Measurements from ENCODE around the gene LRRC47.
A peak's percentile ranks its signal among the peaks of the same experiment; 100 is the strongest.

The LRRC47 gene

DNA sequence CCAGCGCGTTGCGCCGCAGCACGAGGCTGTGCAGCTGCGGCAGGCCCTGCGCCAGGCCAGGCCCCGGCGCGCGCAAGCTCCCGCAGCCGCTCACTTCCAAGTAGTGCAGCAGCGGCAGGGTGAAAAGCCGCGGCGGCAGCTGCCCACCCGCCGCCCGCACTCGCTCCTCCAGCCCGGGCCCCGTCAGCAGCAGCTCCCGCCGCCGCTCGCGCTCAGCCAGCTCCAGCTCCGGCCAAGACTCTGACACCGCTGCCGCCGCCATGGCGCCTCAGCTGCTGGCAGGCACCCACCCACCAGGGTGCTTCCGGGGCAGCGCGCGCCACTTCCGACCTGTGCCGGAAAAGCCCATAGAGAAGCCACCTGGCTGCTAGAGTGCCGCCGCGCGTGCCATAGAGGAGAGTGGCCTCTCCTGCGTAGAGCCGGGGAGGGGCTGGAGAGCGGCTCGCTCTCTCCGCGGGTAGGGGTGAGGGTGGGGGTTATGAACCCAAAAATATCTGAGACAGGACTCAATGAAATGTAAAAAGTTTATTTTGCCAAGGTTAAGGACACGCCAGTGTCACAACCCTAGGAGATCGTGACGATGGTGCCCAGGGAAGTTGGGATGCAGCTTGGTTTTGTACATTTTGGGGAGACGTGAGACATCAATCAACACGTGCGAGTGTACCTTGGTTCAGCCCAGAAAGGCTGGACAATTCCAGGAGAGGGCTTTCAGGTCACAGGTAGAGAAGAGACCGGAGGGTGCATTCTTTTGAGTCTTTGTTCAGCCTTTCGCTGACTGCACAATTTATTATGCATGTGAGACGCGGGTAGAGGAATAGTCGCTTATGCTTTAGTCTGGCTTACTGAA is at the start of gene LRRC47:
LRRC47 (minus strand) TSS at position 284 of the 847 bp plus-strand sequence; CDS start at position 262, 22 bp downstream.
- DNase-seq: peak; percentile 80

DNA sequence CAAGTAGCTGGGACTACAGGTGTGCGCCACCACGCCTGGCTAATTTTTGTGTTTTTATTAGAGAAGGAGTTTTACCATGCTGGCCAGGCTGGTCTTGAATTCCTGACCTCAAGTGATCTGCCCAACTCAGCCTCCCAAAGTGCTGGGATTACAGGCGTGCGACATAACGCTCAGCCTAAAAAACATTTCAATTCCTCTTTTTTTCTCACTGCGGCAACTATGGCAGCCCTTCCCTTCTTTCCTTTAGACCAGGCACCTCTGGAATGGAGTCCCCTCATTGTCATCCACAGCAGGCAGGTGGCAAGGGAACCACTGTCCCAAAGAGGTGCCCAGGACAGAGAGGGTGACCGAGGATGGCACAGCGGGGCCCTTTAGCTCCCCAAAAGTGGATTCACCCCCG is 46.6 kb upstream of the LRRC47 start:
- DNase-seq: no peak

DNA sequence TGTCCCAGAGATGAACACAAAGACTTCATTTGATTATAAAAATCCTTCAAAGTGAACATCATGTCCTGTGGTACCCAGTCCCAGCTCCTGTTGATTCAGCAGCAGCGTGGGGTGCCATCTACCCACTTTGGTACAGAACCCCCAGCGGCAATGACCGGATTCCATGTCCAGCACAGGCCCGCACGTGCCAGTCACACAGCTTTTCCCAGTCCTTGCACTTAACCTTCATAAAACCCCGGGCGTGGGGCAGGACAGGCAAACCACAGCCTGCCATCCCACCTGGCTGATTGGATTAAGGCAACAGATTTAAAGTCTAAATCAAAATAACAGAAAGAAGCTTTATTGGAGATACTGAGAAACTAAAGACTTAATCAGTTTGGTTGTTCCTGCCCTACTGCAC is 45.2 kb upstream of the LRRC47 start:
- no peak for DNase-seq

DNA sequence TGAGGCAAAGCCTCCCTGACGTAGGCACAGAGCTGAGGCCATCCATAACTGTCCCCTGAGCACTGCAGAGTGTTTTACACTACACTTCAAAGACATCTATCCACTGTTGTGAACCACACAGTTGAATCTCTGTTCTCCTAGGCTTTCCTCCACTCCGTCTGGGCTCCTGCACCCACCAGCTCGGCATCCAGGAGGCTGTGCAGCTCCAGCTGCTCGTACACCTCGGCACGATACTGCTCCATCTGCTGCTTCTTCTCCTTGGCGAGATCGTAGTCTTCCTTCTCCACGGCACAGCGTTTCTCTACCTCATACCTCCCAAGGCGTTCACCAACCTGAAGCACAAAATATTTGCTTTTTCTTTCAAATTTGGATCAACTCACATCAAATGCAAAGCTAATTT is 42.5 kb upstream of the LRRC47 start:
- DNase-seq: no peak

DNA sequence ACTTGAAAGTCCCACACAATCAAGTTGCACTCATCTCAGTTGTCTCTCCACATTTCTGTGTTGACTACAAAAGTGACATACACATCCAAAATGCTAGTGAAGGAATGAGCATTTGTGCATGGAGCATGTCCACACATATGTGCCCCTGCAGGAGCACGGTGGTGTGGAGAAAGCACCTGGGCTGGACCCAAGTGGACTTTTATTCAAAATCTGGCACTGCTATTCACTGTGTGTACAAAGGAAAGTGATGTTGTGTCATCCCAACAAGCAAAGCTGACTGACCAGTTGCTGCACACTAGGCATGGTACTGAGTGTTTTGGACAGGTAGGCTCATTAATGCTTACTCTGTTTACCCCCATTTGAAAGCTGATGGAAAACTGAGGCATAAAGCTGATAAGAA is 41.4 kb upstream of the LRRC47 start:
- no peak for DNase-seq

DNA sequence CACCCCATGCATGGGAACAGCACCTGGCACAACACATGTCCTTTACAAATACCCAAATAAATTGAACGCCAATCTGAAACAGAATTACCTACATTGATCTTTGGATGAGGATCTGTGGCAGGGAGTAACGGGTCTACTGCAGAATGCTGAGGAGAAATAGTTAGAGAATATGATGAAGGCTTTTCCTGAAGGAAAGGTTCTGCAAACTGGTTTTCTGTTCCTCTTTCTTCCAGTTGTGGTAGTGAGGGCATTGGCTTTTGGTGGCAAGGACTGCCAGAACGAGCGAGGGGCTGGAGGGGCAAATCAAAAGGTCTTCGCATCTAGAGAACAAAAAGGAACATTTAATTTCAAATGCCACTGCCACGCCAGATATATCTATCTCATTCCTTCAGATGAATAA is 40.9 kb upstream of the LRRC47 start:
- DNase-seq: no peak

DNA sequence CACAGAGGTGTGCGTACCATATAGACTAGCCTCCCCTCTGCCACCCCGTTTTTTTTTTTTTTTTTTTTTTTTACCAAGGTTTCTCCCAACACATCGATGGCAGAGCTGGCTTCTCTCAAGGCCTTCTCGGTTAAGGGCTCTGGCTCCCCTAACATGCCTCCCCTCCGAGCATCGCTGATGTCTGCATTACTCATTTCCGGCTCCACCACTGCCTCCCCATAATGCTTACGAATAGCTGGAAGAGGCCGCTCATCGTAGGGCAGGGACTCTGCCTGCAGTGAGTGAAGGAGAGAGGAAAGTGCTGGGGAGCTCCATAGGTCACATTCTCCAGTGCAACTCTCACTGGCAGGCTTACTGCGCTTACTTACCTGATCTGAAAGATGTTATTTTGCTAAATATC is 40.1 kb upstream of the LRRC47 start:
- DNase-seq: no peak

DNA sequence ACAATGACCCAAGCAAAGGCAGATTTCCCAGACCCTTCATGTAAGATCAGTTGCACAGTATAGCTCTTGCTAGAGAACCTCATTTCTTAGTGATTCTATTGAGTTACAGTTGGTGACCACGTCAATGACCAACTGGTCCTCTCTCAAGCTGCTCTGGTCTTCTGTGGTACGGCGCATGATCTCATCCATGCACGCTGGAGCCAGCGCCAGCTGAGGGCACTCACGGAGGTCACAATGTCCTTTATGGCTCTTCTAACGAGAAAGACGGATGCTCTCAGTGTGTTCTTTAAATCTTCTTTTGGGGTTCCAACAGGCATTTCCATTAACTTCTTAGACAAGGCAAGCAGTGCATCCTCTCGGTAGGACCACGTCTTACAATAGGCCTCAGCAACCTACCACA is 38.4 kb upstream of the LRRC47 start:
- DNase-seq: no peak

DNA sequence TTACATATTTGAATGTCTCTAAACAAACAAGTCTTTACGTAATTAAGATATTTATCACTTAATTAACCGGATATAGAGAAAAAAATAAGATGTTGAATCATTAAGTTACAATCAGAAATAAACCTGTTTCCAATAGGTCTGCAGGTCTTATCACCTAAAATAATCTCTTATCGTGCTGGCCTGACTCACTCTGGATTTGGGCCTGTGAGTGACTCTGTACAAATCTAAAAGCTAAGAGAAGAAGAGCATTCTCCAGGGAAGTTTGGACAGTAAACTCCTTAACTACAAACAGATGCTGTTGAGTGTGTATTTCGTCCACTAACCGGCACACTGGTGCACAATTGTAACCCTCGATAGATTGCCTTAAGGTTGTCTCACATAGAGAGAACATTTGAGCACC is 35.4 kb upstream of the LRRC47 start:
- no peak for DNase-seq

DNA sequence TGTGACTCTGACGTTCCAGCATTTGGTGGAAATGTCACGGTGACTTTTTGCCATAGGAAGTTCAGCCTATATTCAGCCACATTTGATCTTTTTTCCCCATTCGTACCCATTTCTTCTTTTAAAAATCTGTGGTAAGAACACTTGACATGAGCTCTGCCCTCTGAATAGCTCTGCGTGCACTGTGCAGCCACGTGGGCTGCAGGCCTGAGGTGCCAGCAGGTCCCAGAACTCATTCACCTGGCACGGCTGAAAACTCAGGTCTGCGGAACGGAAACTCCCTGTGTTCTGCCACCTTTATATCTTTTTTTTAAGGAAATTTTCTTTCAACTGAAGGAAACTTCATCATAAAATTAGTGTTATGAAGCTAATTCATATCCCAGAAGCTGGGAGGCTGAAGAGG is 32.1 kb upstream of the LRRC47 start:
- DNase-seq: no peak

DNA sequence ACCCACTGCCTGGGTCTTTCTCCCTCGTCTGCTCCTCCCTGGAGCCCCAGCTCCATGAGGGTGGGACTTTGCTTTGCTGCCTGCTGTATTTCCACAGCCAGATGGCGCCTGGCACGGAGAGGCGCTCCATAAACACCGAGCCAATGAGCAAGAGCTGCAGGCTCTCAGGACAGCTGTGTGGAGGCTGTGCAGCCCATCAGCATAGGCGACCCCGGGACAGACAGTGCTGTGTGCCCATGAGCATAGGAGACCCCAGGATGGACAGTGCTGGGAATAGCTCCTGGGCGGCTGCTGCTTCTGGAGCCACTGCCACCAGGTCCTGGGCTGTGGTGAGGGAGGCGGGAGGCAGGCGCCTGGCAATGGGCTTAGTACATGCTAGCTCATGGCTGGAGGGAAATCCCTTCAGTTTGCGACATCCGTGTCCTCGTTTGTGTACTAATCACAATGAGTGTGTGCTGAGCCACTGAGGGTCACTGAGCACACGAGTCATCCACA is 31.6 kb upstream of the LRRC47 start:
- DNase-seq: no peak

DNA sequence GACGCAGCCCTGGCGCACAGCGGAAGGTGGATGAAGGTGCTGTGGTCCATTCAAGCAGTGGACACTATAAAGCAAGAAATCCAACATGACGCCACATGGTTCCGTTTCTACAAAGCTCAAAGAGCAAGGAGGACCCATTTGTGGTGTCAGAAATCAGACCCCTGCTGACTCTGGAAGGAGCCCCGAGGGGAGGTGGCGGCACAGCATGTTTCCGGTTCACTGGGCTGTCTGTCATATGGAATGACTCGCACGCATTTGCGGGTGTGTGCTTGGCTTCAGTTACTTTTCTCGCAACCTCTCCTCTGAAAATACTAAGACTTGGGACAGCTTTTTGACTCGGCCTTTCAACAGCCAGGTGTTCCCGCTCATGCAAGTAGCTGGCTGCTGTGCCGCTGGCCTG is 29.1 kb upstream of the LRRC47 start:
- no peak for DNase-seq

DNA sequence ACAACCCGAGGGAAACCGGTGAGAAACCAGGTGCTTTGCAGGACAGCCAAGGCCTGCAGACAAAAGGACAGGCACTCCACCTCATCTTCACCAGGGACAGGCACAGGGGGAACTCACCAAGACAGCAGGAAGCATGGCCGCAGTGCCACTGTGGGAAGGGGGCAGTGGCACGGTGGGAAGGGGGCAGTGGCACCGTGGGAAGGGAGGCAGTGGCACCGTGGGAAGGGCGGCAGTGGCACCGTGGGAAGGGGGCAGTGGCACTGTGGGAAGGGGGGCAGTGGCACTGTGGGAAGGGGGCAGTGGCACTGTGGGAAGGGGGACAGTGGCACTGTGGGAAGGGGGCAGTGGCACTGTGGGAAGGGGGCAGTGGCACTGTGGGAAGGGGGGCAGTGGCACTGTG is 28.4 kb upstream of the LRRC47 start:
- DNase-seq: no peak

DNA sequence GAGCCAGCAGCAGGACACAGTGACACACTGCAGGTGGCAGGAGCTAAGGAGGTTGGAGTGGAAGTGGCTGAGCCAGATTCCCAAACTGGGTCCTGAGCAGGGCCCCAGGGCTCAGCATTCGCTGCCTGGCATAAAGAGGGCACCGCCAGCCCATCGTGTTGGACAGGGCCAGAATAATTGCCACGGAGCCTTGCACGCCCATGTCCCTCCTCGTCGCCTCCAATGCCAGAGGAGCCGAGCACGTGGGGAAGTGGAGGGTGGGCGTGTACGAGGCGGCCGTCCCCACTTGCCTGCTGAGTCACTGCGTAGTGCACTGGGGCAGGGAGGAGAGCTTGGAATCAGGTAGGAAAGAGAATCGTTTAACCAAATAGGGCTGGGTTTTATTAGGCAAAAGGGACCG is 26.1 kb upstream of the LRRC47 start:
- DNase-seq: no peak

DNA sequence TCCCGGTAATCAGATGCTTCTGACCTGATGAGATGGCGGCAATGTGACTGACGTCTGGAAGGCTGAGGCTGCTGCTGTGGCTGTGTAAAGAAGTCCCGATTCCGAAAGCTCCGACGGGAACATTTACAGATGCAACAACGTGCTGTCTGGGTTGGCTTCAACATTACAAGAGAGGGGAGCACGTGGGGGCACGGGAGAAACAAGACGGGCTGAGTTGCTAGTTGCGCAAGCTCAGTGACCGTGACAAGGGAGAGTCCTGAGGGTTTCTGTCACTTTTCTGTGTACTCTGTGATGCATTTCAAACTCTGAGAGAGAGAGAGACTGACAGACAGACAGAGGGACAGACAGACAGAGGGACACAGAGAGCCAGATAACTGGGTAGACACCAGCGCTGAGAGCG is 25.6 kb upstream of the LRRC47 start:
- no peak for DNase-seq

DNA sequence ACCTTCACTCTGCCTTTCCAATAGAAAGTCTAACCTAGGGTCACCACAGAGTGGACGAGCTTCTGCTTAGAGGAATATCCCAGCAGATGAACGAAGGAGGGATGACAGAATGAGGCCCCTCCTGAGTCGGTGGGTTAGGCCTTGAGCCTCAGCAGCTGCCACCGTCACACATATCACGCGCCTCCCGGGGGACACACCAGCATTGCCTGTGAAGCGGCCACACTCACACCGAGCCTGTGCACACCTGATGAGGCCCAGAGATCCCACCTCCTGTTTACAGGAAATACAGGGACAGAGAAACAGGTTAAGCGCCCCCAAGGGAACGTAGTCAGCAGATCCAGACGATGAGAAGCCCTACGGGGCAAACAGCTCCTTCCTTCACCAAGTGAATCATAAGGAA is 25.1 kb upstream of the LRRC47 start:
- peak; percentile 76 for DNase-seq

DNA sequence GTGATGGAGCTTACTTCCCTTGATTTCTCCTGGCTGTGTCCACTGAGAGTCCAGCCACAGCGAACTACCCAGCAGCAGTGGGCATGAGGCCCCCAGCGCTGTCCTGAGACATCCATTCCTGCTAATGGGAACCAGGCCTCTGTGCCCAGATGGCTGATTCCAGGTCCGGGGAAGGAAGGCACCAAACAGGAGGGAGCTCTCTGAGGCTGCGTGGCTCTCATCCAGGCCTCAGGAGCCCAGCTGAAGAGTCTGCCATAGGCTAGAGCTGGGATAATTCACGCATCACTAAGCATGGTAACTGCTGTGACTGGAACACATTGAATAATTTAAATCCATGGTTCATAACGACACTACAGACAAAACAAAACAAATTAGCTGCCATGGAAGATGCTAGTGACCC is 24.7 kb upstream of the LRRC47 start:
- peak; percentile 87 for DNase-seq

DNA sequence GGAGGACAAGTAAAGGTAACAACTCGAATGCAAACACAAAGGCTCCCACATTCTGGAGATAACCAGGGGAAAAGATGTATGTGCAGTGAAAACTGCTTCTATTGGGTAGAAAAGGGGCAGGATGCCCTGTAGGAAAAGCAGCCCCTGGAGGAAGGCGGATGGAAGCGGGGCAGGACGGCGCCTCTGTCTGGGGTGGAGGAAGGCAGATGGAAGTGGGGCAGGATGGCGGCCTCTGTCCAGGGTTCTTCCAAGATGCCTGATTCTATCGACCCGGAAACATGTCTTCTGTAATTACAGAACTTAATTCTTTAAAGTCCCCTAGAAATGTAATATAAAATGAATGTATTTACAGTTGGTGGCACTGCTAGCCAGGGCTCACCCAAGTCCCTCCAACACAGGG is 24.0 kb upstream of the LRRC47 start:
- no peak for DNase-seq

DNA sequence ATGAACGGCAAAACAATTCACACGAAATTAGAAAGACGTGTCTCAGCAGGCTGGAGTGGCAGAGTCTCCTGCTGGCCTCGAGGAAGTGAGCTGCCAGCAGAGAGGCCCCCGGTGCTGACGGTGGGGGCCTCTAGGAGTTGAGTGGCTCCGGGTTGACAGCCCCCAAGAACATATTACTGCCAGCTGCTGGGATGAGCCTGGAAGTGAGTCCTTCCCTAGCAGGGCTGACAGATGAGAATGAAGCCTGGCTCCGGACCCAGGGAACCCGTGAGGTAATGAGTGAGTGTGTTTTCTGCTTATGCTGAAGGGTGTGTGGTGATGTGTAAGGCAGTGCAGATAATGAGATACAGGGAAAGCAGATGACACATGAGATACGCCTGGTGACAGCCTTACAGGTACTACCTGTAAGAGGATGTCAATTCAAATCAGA is 23.5 kb upstream of the LRRC47 start:
- DNase-seq: peak; percentile 7

DNA sequence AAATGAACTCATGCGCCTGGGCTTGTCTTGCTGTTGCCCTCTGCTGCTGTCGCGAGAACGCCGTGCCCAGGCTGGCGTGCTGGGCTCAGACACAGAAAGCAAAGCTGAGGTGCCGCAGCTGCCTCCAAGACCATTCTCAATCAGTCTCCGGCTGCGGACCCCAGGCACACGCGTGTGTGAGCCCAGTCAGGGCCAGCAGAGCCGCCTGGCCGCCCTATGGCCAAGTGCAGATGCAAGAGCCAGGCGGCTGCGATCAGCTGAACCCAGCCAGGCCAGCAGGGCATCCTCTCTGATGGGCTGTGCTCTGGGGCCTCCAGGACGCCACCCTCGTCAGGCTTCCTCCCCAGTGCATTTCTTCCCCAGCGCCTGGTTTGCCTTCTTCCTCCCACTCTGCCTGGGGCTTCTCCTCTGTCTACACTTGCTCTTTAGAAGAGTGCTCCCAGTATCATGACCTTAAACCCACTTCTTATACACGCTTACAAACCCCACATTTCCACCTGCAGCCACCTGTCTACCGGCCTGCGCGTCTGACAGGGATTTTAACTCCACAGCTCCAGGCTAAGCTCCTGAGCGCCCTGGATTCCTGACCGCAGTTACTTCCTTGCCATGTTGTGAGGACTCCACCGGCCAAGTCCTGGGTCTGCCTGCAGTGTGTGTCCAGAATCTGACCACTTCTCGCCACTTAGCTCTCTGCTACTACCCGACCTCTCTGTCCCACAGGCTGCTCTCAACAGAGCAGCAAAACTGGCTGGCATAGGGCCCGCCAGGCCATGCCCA is 21.7 kb upstream of the LRRC47 start:
- DNase-seq: no peak

DNA sequence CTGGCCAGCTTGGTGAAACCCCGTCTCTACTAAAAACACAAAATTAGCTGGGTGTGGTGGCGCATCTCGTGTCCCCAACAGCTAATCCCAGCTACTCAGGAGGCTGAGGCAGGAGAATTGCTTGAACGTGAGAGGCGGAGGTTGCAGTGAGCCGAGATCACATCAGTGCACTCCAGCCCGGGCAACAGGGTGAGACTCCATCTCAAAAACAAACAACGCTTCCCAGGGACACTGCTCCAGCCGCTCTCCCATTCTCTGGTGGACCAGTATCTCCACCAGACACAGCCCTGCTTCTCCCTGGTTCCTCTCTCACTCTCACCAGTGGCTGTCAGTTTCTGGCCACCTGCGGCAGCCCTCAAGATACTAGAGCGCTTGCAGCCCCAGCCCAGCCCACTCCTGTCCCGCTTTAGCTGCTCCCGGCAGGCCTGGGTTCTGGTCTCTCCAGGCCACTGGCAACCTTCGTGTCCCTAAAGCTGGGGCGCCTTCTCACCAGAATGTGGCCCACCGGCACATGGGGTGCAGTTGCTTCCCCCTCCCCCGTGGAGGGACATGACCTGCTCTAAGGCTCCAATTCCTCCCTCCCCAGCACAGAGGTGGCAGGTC is 20.9 kb upstream of the LRRC47 start:
- DNase-seq: no peak

DNA sequence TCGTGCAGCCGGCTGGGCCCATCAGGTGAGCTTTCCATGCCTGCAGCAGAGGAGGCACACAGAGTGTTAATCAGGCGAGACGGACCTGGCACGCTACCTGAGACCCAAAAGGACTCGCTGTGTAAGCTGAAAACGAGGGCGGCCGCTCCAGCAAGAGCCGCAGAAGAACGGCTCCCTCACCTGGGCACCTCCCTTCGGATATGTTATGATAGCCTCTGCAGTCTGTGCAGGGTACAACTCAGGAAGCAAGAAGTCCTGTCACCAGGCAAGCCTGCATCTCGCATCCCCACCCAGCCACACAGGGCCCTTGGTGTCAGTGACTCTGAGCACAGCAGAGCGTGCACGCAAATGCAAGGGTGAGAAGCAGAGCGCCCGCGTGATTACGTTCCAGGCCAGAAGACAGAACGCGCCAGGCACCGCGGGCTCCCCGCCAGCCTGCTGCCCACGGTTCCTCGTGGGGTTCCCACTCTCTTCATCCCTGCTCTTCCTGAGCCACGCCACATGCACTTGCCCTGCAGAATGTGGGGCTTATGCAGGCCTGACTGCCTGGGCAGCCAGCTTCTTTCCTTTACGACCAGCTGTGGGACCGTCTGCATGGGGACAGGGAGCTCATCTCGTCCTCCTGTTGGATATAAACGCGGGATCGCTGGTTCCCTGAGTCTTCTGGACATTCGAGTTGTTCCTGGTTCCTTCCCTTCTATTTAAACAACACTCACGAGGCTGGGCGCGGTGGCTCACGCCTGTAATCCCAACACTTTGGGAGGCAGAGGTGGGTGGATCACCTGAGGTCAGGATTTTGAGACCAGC is 20.2 kb upstream of the LRRC47 start:
- no peak for DNase-seq

All from NCI-H526 treated with DMSO at 0.1 percent for 48 hours (cell line).